NCI-H2081 (cell line): ENCODE data around the gene MORN1.

Source experiments
- DNase-seq, 2 experiments: peaks; one replicate each; lab custom pipeline; 2025; lab: John Stamatoyannopoulos, UW

Gene MORN1

DNA sequence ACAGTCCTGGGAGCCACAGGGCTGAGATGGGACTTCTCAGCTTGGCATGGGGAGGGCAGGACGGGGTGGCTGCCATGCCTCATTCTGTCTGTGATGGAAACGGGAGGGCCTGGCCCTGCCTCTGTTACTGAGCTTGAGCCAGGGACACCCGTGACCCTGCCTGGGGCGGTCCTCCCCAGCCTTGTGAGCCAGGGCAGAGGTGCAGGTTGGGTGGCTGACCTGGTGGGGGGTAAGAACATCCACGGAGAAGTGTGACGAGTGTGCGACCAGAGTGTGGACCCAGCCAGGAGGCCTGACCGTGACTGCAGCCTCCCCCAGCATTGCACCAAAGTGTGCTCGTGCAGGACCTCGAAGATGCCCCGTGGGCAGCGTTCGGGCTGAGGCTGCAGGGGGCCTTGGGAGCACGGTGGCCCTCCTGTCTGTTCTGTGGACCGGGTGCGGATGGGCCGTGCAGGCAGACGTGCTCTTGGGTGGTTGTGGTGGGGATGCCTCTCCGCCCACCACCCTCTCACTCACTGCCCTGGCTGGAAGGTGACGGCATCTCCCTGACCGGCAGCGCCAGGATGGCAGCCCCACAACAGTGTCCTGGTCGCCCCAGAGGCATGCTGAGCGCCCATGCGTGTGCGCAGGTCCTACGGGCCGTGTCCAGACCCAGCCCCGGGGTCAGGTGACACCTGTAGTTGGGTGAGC, 117.8 kb downstream of the MORN1 start:
- DNase-seq = no peak

DNA sequence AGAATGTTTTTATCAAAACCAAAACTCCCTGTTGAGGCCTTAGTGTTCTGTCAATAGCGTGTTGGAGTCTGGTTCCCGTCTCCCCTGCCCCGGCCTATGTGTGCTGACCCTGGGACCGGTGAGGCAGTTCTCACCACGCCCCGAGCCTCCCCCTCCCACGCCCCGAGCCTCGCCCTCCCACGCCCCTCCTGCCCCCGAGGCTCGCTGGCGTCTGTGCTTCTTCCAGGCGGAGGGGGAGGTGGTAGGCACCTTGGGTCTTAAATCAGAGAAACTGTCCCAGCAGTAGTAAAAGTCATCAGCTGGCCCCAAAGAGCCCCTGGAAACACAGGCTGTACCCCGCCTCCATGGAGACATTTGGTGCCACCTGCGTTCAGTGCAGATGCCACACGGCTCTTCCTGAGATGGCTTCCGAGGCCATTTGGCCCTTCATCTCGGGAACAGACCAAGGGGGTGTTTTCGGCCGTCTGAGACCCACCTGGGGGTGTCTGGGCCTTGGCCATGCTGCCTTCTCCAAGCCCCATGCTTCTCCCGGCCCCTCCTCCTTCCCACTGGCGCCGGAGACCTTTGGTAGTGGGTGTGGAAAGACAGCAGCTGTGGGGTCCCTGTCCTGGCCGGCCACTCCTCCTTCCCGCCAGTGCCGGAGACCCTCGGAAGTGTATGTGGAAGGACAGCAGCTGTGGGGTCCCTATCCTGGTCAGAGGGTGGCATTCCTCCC, 118.5 kb downstream of the MORN1 start:
- no peak for DNase-seq

DNA sequence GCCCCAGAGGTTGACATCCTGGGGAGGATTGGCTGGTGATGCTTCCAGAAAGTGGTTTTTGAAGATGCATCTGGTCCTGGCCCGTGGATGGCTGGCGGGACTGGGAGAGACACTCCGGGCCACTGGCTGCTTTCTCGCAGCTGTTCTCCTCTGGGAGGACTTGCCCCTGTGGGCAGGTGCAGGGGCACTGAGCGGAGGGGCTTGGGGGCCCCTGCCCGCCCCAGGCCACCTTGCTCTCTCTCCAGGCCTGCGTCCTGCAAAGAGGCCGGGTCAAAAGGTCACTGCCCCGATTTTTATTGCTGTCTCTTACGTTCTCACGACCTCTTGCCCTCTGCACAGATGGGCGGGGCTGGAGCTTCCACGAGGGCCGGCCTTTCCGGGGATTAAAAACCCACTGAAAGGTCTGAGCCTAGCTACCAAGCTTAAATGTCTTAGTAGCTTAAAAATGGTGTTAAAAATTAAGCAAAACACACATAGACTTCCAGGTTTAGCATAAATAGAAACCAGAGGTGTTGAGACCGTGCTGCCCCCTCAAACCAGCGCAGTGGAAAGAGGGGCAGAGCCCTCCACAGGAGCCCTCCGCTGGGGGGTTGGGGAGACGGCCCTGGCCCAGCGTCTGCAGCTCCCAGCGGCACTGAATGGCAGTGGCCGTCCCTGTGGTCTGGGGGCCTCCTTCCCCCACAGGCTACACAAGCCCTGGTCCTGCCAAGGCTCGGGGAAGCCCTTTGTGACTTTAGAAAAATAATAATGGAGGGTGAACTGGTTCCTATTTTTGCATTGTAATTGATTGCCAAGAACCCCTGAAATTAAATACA, 119.3 kb downstream of the MORN1 start:
- DNase-seq = no peak
